B cell (primary cell): Measurements from ENCODE around the gene PEPD. TPM values are rescaled to one million over a fixed set of nuclear protein-coding genes. Genes with fewer than 3 reads are reported as not detected.

Source experiments
- ATAC-seq: fragments of 200-7000 bp; cut with Tn5 transposase; one replicate; pipeline ENCODE4 v1.10.0; 2021; ENCODE audit warnings: low read depth, mild to moderate bottlenecking, moderate number of reproducible peaks, moderate library complexity
- CTCF ChIA-PET: fragments of 350-600 bp; sonication (Branson Sonifier 250); formaldehyde crosslinking; loops from one replicate; lab custom pipeline; 2021; ENCODE audit warnings: antibody characterized with exemption, inconsistent platforms; lab: Charles Lee
- POLR2A ChIA-PET: fragments of 350-600 bp; sonication (Branson Sonifier 250); formaldehyde crosslinking; loops from one replicate; lab custom pipeline; 2021; ENCODE audit warnings: antibody characterized with exemption; lab: Charles Lee
- DNase-seq: peaks from one replicate; pipeline ENCODE4 v3.0.0; 2013
- H2AFZ ChIP-seq: 2 replicates; pipeline ENCODE4 v1.6.1; 2012; ENCODE audit warnings: mild to moderate bottlenecking, low read depth, low read length; ENCODE audit not compliant: insufficient read depth, poor library complexity, severe bottlenecking
- H3K27ac ChIP-seq, 2 donors: 1 replicate in 1 of 2; 2 replicates in 1 of 2; pipeline ENCODE4 v1.5.1; 2012 to 2013; ENCODE audit warnings: low read length in 2 of 2, mild to moderate bottlenecking in 2 of 2, moderate library complexity in 1 of 2
- H3K27me3 ChIP-seq, 4 experiments: fragments of 200-600 bp in 1 of 4; sonication (generic) in 1 of 4; replicated peaks in 1 of 4; 1 replicate in 2 of 4; 2 replicates in 2 of 4; pipeline versions ENCODE4 v1.6.1 to v1.7.0; 2013 to 2016; ENCODE audit warnings: low read length in 3 of 4, mild to moderate bottlenecking in 2 of 4, mixed read lengths in 1 of 4, moderate library complexity in 1 of 4; ENCODE audit not compliant: insufficient read depth in 4 of 4, control insufficient read depth in 3 of 4; ENCODE audit errors: control extremely low read depth in 1 of 4
- H3K36me3 ChIP-seq, 2 experiments: replicated peaks in 1 of 2; 1 replicate in 1 of 2; 2 replicates in 1 of 2; pipeline versions ENCODE4 v1.6.1 to v1.7.1; 2013; ENCODE audit warnings: low read length in 1 of 2; ENCODE audit not compliant: insufficient read depth in 2 of 2, control insufficient read depth in 1 of 2; ENCODE audit errors: control extremely low read depth in 1 of 2, extremely low read depth in 1 of 2
- H3K4me1 ChIP-seq, 2 donors: fragments of 200-600 bp in 1 of 2; sonication (generic) in 1 of 2; 1 replicate in 1 of 2; 2 replicates in 1 of 2; pipeline versions ENCODE4 v1.5.1 to v1.6.1; 2013 to 2017; ENCODE audit warnings: low read length in 2 of 2; ENCODE audit not compliant: control insufficient read depth in 2 of 2, insufficient read depth in 2 of 2
- H3K4me2 ChIP-seq: replicated peaks from 2 replicates; pipeline ENCODE3; 2012; ENCODE audit warnings: mild to moderate bottlenecking, low read depth, low read length; ENCODE audit not compliant: poor library complexity, severe bottlenecking
- H3K4me3 ChIP-seq, 5 experiments: fragments of 200-600 bp in 1 of 5; sonication (generic) in 1 of 5; 1 replicate in 3 of 5; 2 replicates in 2 of 5; pipeline versions ENCODE4 v1.5.1 to v1.7.0; 2011 to 2016; ENCODE audit warnings: low read length in 4 of 5, mild to moderate bottlenecking in 4 of 5, low read depth in 2 of 5, control low read depth in 1 of 5, moderate library complexity in 1 of 5; ENCODE audit not compliant: insufficient read depth in 1 of 5; ENCODE audit errors: control extremely low read depth in 1 of 5, extremely low read depth in 1 of 5
- H3K79me2 ChIP-seq: fragments of 200-600 bp; sonication (generic); one replicate; pipeline ENCODE4 v1.6.0; 2016; ENCODE audit warnings: low read length; ENCODE audit not compliant: control insufficient read depth, insufficient read depth
- H3K9ac ChIP-seq: fragments of 200-600 bp; sonication (generic); 2 replicates; pipeline ENCODE4 v1.6.1; 2017; ENCODE audit warnings: mild to moderate bottlenecking, low read length, moderate library complexity
- H3K9me3 ChIP-seq, 3 donors: one replicate each; pipeline versions ENCODE4 v1.6.1 to v1.7.1; 2013; ENCODE audit warnings: low read length in 2 of 3; ENCODE audit not compliant: control insufficient read depth in 2 of 3, insufficient read depth in 1 of 3; ENCODE audit errors: control extremely low read depth in 1 of 3
- H4K20me1 ChIP-seq: 2 replicates; pipeline ENCODE4 v1.6.0; 2012; ENCODE audit warnings: mild to moderate bottlenecking, low read length; ENCODE audit not compliant: insufficient read depth, control insufficient read depth, poor library complexity, severe bottlenecking
- H3K27ac Mint-ChIP-seq: one replicate; pipeline ENCODE4 v1.8.0; 2021; ENCODE audit warnings: mixed read lengths
- H3K27me3 Mint-ChIP-seq: one replicate; pipeline ENCODE4 v1.8.0; 2021; ENCODE audit warnings: mixed read lengths
- H3K4me1 Mint-ChIP-seq: one replicate; pipeline ENCODE4 v1.8.0; 2021; ENCODE audit warnings: mixed read lengths
- H3K4me3 Mint-ChIP-seq: one replicate; pipeline ENCODE4 v1.8.0; 2021; ENCODE audit warnings: mixed read lengths
- H3K9me3 Mint-ChIP-seq: one replicate; pipeline ENCODE4 v1.8.0; 2022; ENCODE audit warnings: mixed read lengths; ENCODE audit not compliant: insufficient read depth
- CTCF ChIP-seq: fragments of 200-600 bp; IDR thresholded peaks from one replicate; pipeline ENCODE4 v1.8.0; 2022; ENCODE audit warnings: antibody characterized with exemption, mild to moderate bottlenecking
- EZH2 ChIP-seq: IDR thresholded peaks from 2 replicates; pipeline ENCODE4 v1.6.1; 2012; ENCODE audit warnings: borderline replicate concordance, low read depth, mild to moderate bottlenecking, moderate library complexity, low read length; ENCODE audit not compliant: insufficient read depth, poor library complexity, severe bottlenecking
- WGBS: methylation state at CpG from one replicate; pipeline ENCODE4 v1.1.5; 2013; ENCODE audit warnings: missing lambda C conversion rate; ENCODE audit not compliant: insufficient coverage; 5-methylcytosine and 5-hydroxymethylcytosine counted together
- intact Hi-C: fragments of 100-400 bp; cut with micrococcal nuclease; formaldehyde crosslinking; loops from one replicate; pipeline ENCODE4 v1.10.0; 2022
- polyA plus RNA-seq: library from polyadenylated mRNA; depleted of rRNA; stranded (reverse); fragments of >200 nt; gene quantifications from 2 replicates; pipeline ENCODE4 v1.2.3, GENCODE V29; 2012
- total RNA-seq, 2 donors: library from RNA; stranded (reverse); fragments of 120-200 nt in 1 of 2; gene quantifications; 1 replicate in 1 of 2; 2 replicates in 1 of 2; pipeline versions ENCODE4 v1.2.3 to v1.2.4, GENCODE V29; 2013 to 2022

Gene PEPD
- total and polyA plus RNA-seq, 2 donors (not counting 1 experiment from before 2014, with no cell fraction given): 36.4 to 42.7 TPM

- Histone ChIP-seq H3K27me3 (no peaks in the 10 kb centered on the region), H3K4me2 (no peak overlapping the region), H3K4me3 (no peak overlapping the region), H3K9ac (no peak overlapping the region), H3K9me3 (peaks cover 0 to under 1% (median 0%) of the 10 kb centered on the region in 3 donors), H3K27ac (no peak overlapping the region), H2AFZ (no peak overlapping the region), H3K79me2 (no peaks in the 10 kb centered on the region), H3K36me3 (no peaks in the 10 kb centered on the region), H3K4me1 (no peaks in the 10 kb centered on the region), H4K20me1 (no peaks in the 10 kb centered on the region)
- no peak for TF ChIP-seq CTCF
- no peak for TF ChIP-seq EZH2
- no peak for ATAC-seq
- Mint-ChIP-seq H3K4me1 (no peaks in the 10 kb centered on the region), H3K9me3 (no peaks in the 10 kb centered on the region), H3K4me3 (no peak overlapping the region), H3K27ac (no peak overlapping the region), H3K27me3 (peaks cover 4% of the 10 kb centered on the region)
- 87% methylated on average over 9 of the region's 9 CpGs for WGBS
- ChIA-PET POLR2A (no interaction called here), CTCF (no interaction called here)
- intact Hi-C loops: no loop called here
- DNase-seq: no peak
Observed at GRCh38 chr19:33558856-33559255, 37.3 kb upstream of the PEPD start.

GRCh38 chr19:33558151-33558550 is 36.6 kb upstream of the PEPD start:
- CTCF ChIA-PET: no interaction called here
- ATAC-seq (no peak), DNase-seq (no peak)

More at GRCh38 chr19:33558151-33558550, 36.6 kb upstream of the PEPD start:
- Mint-ChIP-seq H3K9me3 (no peaks in the 10 kb centered on the region), H3K27me3 (peaks cover 4% of the 10 kb centered on the region), H3K27ac (no peak overlapping the region), H3K4me3 (no peak overlapping the region), H3K4me1 (no peaks in the 10 kb centered on the region)
- no peaks in the 10 kb centered on the region for H3K27me3 ChIP-seq
- H2AFZ ChIP-seq: no peak overlapping the region
- H3K36me3 ChIP-seq: no peaks in the 10 kb centered on the region
- H3K79me2 ChIP-seq: no peaks in the 10 kb centered on the region
- H3K4me1 ChIP-seq: no peaks in the 10 kb centered on the region
- intact Hi-C loops: no loop called here
- H4K20me1 ChIP-seq: no peaks in the 10 kb centered on the region
- WGBS: 88% methylated on average over 7 of the region's 8 CpGs
- H3K4me2 ChIP-seq: no peak overlapping the region
- POLR2A ChIA-PET: no interaction called here
- no peak overlapping the region for H3K4me3 ChIP-seq
- no peak overlapping the region for H3K9ac ChIP-seq
- H3K27ac ChIP-seq: no peak overlapping the region
- TF ChIP-seq EZH2 (no peak), CTCF (no peak)
- H3K9me3 ChIP-seq: peaks cover 0 to 3% (median 0%) of the 10 kb centered on the region in 3 donors
